GM12878 (cell line): ENCODE results near the gene RAB32. TPM values are rescaled to one million over a fixed set of nuclear protein-coding genes. Genes with fewer than 3 reads are reported as not detected.

ENCODE experiments used
- ATAC-seq: fragments of 200-7000 bp; cut with Tn5 transposase; 3 replicates; pipeline ENCODE4 v1.9.1; 2020; ENCODE audit warnings: mild to moderate bottlenecking, moderate library complexity
- BruUV-seq: library from RNA; stranded (reverse); fragments of 400-500 nt; replicated peaks from 2 replicates; lab custom pipeline; 2021; lab: Mats Ljungman, UMichigan
- CTCF ChIA-PET: fragments of 300-600 bp; sonication (Branson Sonifier 250); formaldehyde crosslinking; extraction: SDS; loops from one replicate; lab custom pipeline; 2021; ENCODE audit warnings: inconsistent platforms; lab: Yijun Ruan, JAX
- POLR2A ChIA-PET: fragments of 350-600 bp; formaldehyde crosslinking; extraction: SDS; loops from one replicate; lab custom pipeline; 2021; ENCODE audit warnings: inconsistent platforms; lab: Charles Lee
- RAD21 ChIA-PET: fragments of 300-600 bp; sonication (Branson Sonifier 250); formaldehyde crosslinking; loops from one replicate; lab custom pipeline; 2023; ENCODE audit warnings: antibody characterized with exemption; ENCODE audit not compliant: unreplicated experiment; lab: Charles Lee
- SMC1A ChIA-PET: fragments of 300-600 bp; sonication (Branson Sonifier 250); formaldehyde crosslinking; loops from one replicate; lab custom pipeline; 2023; ENCODE audit not compliant: unreplicated experiment, uncharacterized antibody; lab: Charles Lee
- DNase-seq: peaks from one replicate; pipeline ENCODE4 v3.0.0-alpha.2; 2011; ENCODE audit warnings: low read depth, low spot score
- FAIRE-seq: peaks from 3 replicates; lab custom pipeline; 2011; peaks lifted over from hg19 to GRCh38; lab: Jason Lieb, UNC
- H2AFZ ChIP-seq: 2 replicates; pipeline ENCODE4 v1.6.0; 2011; ENCODE audit warnings: low read depth, low read length, control low read depth; ENCODE audit not compliant: control insufficient read depth
- H3K27ac ChIP-seq: 2 replicates; pipeline ENCODE4 v1.5.1; 2011; ENCODE audit warnings: control low read depth; ENCODE audit not compliant: control insufficient read depth, insufficient read depth
- H3K27me3 ChIP-seq, 2 experiments: replicated peaks in 1 of 2; 2 replicates each; pipeline versions ENCODE4 v1.6.0 to v1.6.1; 2011; ENCODE audit warnings: low read length in 1 of 2; ENCODE audit not compliant: control insufficient read depth in 2 of 2, insufficient read depth in 2 of 2
- H3K36me3 ChIP-seq, 2 experiments: 2 replicates each; pipeline ENCODE4 v1.5.1; 2011; ENCODE audit warnings: low read length in 1 of 2; ENCODE audit not compliant: control insufficient read depth in 2 of 2, insufficient read depth in 2 of 2
- H3K4me1 ChIP-seq: 2 replicates; pipeline ENCODE4 v1.6.1; 2011; ENCODE audit warnings: mild to moderate bottlenecking, low read length, moderate library complexity, mixed read lengths; ENCODE audit not compliant: control insufficient read depth, insufficient read depth
- H3K4me2 ChIP-seq: 2 replicates; pipeline ENCODE4 v1.6.0; 2011; ENCODE audit warnings: control low read depth; ENCODE audit not compliant: control insufficient read depth, insufficient read depth
- H3K4me3 ChIP-seq: fragments of 200-600 bp; sonication (generic); 2 replicates; pipeline ENCODE4 v1.5.1; 2016
- H3K79me2 ChIP-seq: 2 replicates; pipeline ENCODE4 v1.6.0; 2011; ENCODE audit warnings: low read length; ENCODE audit not compliant: control insufficient read depth, insufficient read depth
- H3K9ac ChIP-seq: 2 replicates; pipeline ENCODE4 v1.8.0; 2011; ENCODE audit warnings: low read length, control low read depth, mixed read lengths; ENCODE audit not compliant: control insufficient read depth, insufficient read depth
- H3K9me3 ChIP-seq: replicated peaks from 3 replicates; pipeline ENCODE4 v1.5.1; 2011; ENCODE audit warnings: mild to moderate bottlenecking, low read length; ENCODE audit not compliant: control insufficient read depth, insufficient read depth
- H4K20me1 ChIP-seq: 2 replicates; pipeline ENCODE4 v1.6.0; 2011; ENCODE audit not compliant: control insufficient read depth, insufficient read depth
- ATF3 ChIP-seq: IDR thresholded peaks from 2 replicates; pipeline ENCODE4 v1.6.1; 2011; ENCODE audit warnings: low read depth, mild to moderate bottlenecking, low read length, moderate library complexity, borderline replicate concordance; ENCODE audit errors: extremely low read depth
- CBX5 ChIP-seq: sonication (generic); IDR thresholded peaks from 2 replicates; pipeline ENCODE4 v1.6.1; 2016; ENCODE audit warnings: low read depth, moderate library complexity, mild to moderate bottlenecking, inconsistent platforms
- FOS ChIP-seq: IDR thresholded peaks from 3 replicates; pipeline ENCODE4 v1.6.1; 2011; ENCODE audit warnings: borderline replicate concordance; ENCODE audit not compliant: insufficient read length; ENCODE audit errors: extremely low read depth
- HDAC6 ChIP-seq: fragments of 200-600 bp; sonication (generic); IDR thresholded peaks from one replicate; pipeline ENCODE4 v1.8.0; 2017; ENCODE audit warnings: antibody characterized with exemption; ENCODE audit not compliant: unreplicated experiment
- IRF4 ChIP-seq: IDR thresholded peaks from 2 replicates; pipeline ENCODE4 v1.6.1; 2011; ENCODE audit warnings: low read depth, low read length
- NBN ChIP-seq: fragments of 450-650 bp; IDR thresholded peaks from 2 replicates; pipeline ENCODE4 v1.6.1; 2016
- NFXL1 ChIP-seq: fragments of 450-650 bp; IDR thresholded peaks from 2 replicates; pipeline ENCODE4 v1.6.1; 2017; ENCODE audit warnings: antibody characterized with exemption, mild to moderate bottlenecking, borderline replicate concordance
- NFYA ChIP-seq: IDR thresholded peaks from 2 replicates; pipeline ENCODE4 v1.6.1; 2011; ENCODE audit warnings: low read depth, mild to moderate bottlenecking, low read length, improper control_type of control experiment, borderline replicate concordance
- NFYB ChIP-seq: IDR thresholded peaks from 2 replicates; pipeline ENCODE4 v1.6.1; 2011; ENCODE audit warnings: low read depth, mild to moderate bottlenecking, low read length, improper control_type of control experiment, moderate library complexity; ENCODE audit not compliant: insufficient read depth
- NR2C2 ChIP-seq: IDR thresholded peaks from 2 replicates; pipeline ENCODE4 v1.6.1; 2011; ENCODE audit warnings: borderline replicate concordance, low read depth; ENCODE audit not compliant: control insufficient read depth, insufficient read length
- SREBF2 ChIP-seq: IDR thresholded peaks from 2 replicates; pipeline ENCODE4 v1.6.1; 2012; ENCODE audit warnings: mild to moderate bottlenecking, low read length
- TCF3 ChIP-seq: IDR thresholded peaks from 2 replicates; pipeline ENCODE4 v1.6.1; 2012; ENCODE audit warnings: low read depth, mild to moderate bottlenecking, low read length, borderline replicate concordance; ENCODE audit not compliant: insufficient read depth
- ZNF207 ChIP-seq: fragments of 450-650 bp; IDR thresholded peaks from 2 replicates; pipeline ENCODE4 v1.6.1; 2014; ENCODE audit warnings: antibody characterized with exemption, mild to moderate bottlenecking, borderline replicate concordance
- ZNF24 ChIP-seq: fragments of 450-650 bp; IDR thresholded peaks from 2 replicates; pipeline ENCODE4 v1.6.1; 2017; ENCODE audit warnings: antibody characterized with exemption, mild to moderate bottlenecking
- WGBS: methylation state at CpG from one replicate; pipeline ENCODE4 v1.1.6; 2016; ENCODE audit warnings: low lambda C conversion rate; ENCODE audit not compliant: insufficient replicate concordance, insufficient coverage; ENCODE audit errors: missing lambda C conversion rate; 5-methylcytosine and 5-hydroxymethylcytosine counted together
- in situ Hi-C: fragments of 300-500 bp; cut with MboI; formaldehyde crosslinking; loops from 9 replicates; pipeline ENCODE4 v1.14.3; 2018; ENCODE audit warnings: mixed read lengths
- intact Hi-C: fragments of 100-400 bp; cut with micrococcal nuclease; formaldehyde crosslinking; loops from one replicate; pipeline ENCODE4 v1.14.2; 2022; ENCODE audit not compliant: unreplicated experiment
- polyA plus RNA-seq, 11 experiments: library from polyadenylated mRNA; depleted of rRNA in 4 of 11; unstranded in 6 of 11; stranded (reverse) in 5 of 11; fragments of >200 nt; fragmentation: Nextera tagmentation in 4 of 11; fragmentation: Illumina TruSeq in 1 of 11; extraction: Ambion mirVana in 4 of 11; extraction: Trizol in 1 of 11; gene quantifications; 1 replicate in 1 of 11; 2 replicates in 10 of 11; pipeline versions ENCODE4 v1.2.1 to v1.2.3, GENCODE V29; 2011 to 2016; ENCODE audit warnings: inconsistent platforms in 2 of 11, missing spikeins in 2 of 11, low read depth in 1 of 11
- total RNA-seq, 4 experiments: library from RNA; depleted of rRNA in 3 of 4; stranded (reverse); fragments of >200 nt in 3 of 4; fragmentation: Illumina TruSeq in 1 of 4; extraction: Trizol in 1 of 4; gene quantifications; 2 replicates each; pipeline versions ENCODE4 v1.2.1 to v1.2.3, GENCODE V29; 2013 to 2021

Gene RAB32
- total and polyA plus RNA-seq, 10 of the 15 experiments (the other 5 are each of a cell fraction or from before 2014, with no cell fraction given), result 0.50 TPM; not detected in 9

GRCh38 chr6:146545581-146545980, 1.9 kb downstream of the RAB32 start:
- SMC1A ChIA-PET, result no interaction called here
- RAD21 ChIA-PET, result no interaction called here
- POLR2A ChIA-PET, result interaction anchor here (0.7 kb wide), 1 partner anchor 639 kb away, joined by 4 read pairs; no protein-coding TSS in a partner anchor
- no peak for TF ChIP-seq CBX5
- DNase-seq, result no peak
- Histone ChIP-seq H3K4me3 (no peak overlapping the region), H3K27ac (no peak overlapping the region), H2AFZ (no peak overlapping the region), H3K4me2 (no peak overlapping the region), H3K79me2 (no peaks in the 10 kb centered on the region), H4K20me1 (no peaks in the 10 kb centered on the region), H3K9ac (no peak overlapping the region), H3K27me3 (peaks cover 0 to 2% of the 10 kb centered on the region in 2 experiments; a peak in 3 of 4 replicates), H3K9me3 (no peaks in the 10 kb centered on the region; the same call in 2 of the 3 replicates), H3K4me1 (no peaks in the 10 kb centered on the region), H3K36me3 (no peaks in the 10 kb centered on the region)
- 7% methylated on average over 5 of the region's 5 CpGs for WGBS
- no peak for FAIRE-seq
- CTCF ChIA-PET, result no interaction called here
- ATAC-seq, result no peak
- intact Hi-C loops (no loop called here), in situ Hi-C loops (no loop called here)
- BruUV-seq, result no TSS peak

GRCh38 chr6:146546443-146547043, 2.9 kb downstream of the RAB32 start:
- H3K9me3 ChIP-seq, result no peaks in the 10 kb centered on the region; the same call in 2 of the 3 replicates
- ChIA-PET RAD21 (no interaction called here), SMC1A (interaction anchor here (0.7 to 0.8 kb wide), 2 partner anchors 37 to 188 kb away, joined by 3 read pairs; no protein-coding TSS in a partner anchor), CTCF (interaction anchor here (0.6 to 0.7 kb wide), 2 partner anchors 39 to 86 kb away, joined by 3 read pairs; no protein-coding TSS in a partner anchor), POLR2A (interaction anchor here (0.7 kb wide), 1 partner anchor 581 kb away, joined by 6 read pairs; no protein-coding TSS in a partner anchor)
- H3K4me2 ChIP-seq, result no peak overlapping the region
- H3K4me1 ChIP-seq, result no peaks in the 10 kb centered on the region
- no peak for TF ChIP-seq NFYA
- TF ChIP-seq FOS, result no peak
- TF ChIP-seq ZNF207, result no peak
- TF ChIP-seq TCF3, result no peak
- TF ChIP-seq NBN, result no peak
- no peak for TF ChIP-seq NR2C2
- no peak for TF ChIP-seq CBX5
- TF ChIP-seq HDAC6, result no peak
- TF ChIP-seq ATF3, result no peak
- TF ChIP-seq SREBF2, result no peak
- no peak for TF ChIP-seq ZNF24
- TF ChIP-seq NFYB, result no peak
- no peak for TF ChIP-seq IRF4
- no peak for TF ChIP-seq NFXL1
- no peak overlapping the region for H2AFZ ChIP-seq
- no peaks in the 10 kb centered on the region for H3K36me3 ChIP-seq
- intact Hi-C loops (no loop called here), in situ Hi-C loops (no loop called here)
- no peak overlapping the region for H3K4me3 ChIP-seq
- H3K27me3 ChIP-seq, result peaks cover 0 to 2% of the 10 kb centered on the region in 2 experiments; a peak in 3 of 4 replicates
- no peak for FAIRE-seq
- ATAC-seq, result no peak
- H3K79me2 ChIP-seq, result no peaks in the 10 kb centered on the region
- no peak overlapping the region for H3K9ac ChIP-seq
- H4K20me1 ChIP-seq, result no peaks in the 10 kb centered on the region
- BruUV-seq, result no TSS peak
- WGBS, result 29% methylated on average over 3 of the region's 3 CpGs
- no peak for DNase-seq
- H3K27ac ChIP-seq, result no peak overlapping the region
